ENCODE results near the gene CEBPZ. TPM values are rescaled to one million over a fixed set of nuclear protein-coding genes. Genes with fewer than 3 reads are reported as not detected.
A peak's percentile ranks its signal among the peaks of the same experiment; 100 is the strongest.

The CEBPZ gene
- total and polyA plus RNA-seq, 2 of the 13 experiments (the other 11 are each of a cell fraction or from before 2014, with no cell fraction given): 14.4 to 117 TPM

GRCh38 chr2:37196320-37197195, 34.8 kb downstream of the CEBPZ start, which contains the start of gene CEBPZOS (continued):
- TF ChIP-seq, protein P1, sequence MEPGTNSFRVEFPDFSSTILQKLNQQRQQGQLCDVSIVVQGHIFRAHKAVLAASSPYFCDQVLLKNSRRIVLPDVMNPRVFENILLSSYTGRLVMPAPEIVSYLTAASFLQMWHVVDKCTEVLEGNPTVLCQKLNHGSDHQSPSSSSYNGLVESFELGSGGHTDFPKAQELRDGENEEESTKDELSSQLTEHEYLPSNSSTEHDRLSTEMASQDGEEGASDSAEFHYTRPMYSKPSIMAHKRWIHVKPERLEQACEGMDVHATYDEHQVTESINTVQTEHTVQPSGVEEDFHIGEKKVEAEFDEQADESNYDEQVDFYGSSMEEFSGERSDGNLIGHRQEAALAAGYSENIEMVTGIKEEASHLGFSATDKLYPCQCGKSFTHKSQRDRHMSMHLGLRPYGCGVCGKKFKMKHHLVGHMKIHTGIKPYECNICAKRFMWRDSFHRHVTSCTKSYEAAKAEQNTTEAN (CRISPR knock-in tag; conservative IDR thresholded peaks at IDR 0.05): peak; percentile 83
- TF ChIP-seq ZNF230 (CRISPR knock-in tag; IDR thresholded peaks at IDR 0.05) (peak; percentile 92; the same call in 1 of the 2 replicates), ZNF749 (CRISPR knock-in tag; IDR thresholded peaks at IDR 0.05; ENCODE audit: borderline replicate concordance) (peak; percentile 88; the same call in 1 of the 2 replicates), GPN1 (CRISPR knock-in tag; IDR thresholded peaks at IDR 0.05; ENCODE audit: borderline replicate concordance) (peak; percentile 70; the same call in 1 of the 2 replicates), ZSCAN20 (CRISPR knock-in tag; IDR thresholded peaks at IDR 0.05; ENCODE audit: borderline replicate concordance) (peak; percentile 78; the same call in 1 of the 2 replicates), EZH2 (conservative IDR thresholded peaks at IDR 0.05; ENCODE audit: low read depth, low read length) (no peak), FOXC1 (CRISPR knock-in tag; IDR thresholded peaks at IDR 0.05; ENCODE audit: borderline replicate concordance) (peak; percentile 98; the same call in 1 of the 2 replicates), UBTF (CRISPR knock-in tag; IDR thresholded peaks at IDR 0.05) (peak; percentile 99), SNAI1 (CRISPR knock-in tag; IDR thresholded peaks at IDR 0.05; ENCODE audit: borderline replicate concordance) (peak; percentile 91), RELA (CRISPR knock-in tag; IDR thresholded peaks at IDR 0.05) (0 out of 2 replicates have a peak, but pooled peaks have one; percentile 26), HNF4G (IDR thresholded peaks at IDR 0.05; ENCODE audit: borderline replicate concordance, low read depth, low read length) (peak; percentile 39; the same call in 1 of the 2 replicates), HNF4G (CRISPR knock-in tag; IDR thresholded peaks at IDR 0.05; ENCODE audit: borderline replicate concordance, low read depth) (peak; percentile 45; the same call in 1 of the 2 replicates), ZNF282 (IDR thresholded peaks at IDR 0.05; ENCODE audit: partially characterized antibody) (no peak), MYPOP (CRISPR knock-in tag; IDR thresholded peaks at IDR 0.05) (peak; percentile 95), FOXJ3 (CRISPR knock-in tag; IDR thresholded peaks at IDR 0.05; ENCODE audit: borderline replicate concordance) (no peak), ETV5 (CRISPR knock-in tag; IDR thresholded peaks at IDR 0.05; ENCODE audit: borderline replicate concordance) (peak; percentile 38; the same call in 1 of the 2 replicates), MBD4 (IDR thresholded peaks at IDR 0.05; ENCODE audit: borderline replicate concordance, low read length) (no peak), ZNF552 (CRISPR knock-in tag; IDR thresholded peaks at IDR 0.05; ENCODE audit: borderline replicate concordance) (no peak), SMARCE1 (IDR thresholded peaks at IDR 0.05; ENCODE audit: borderline replicate concordance) (no peak), ZBTB2 (CRISPR knock-in tag; IDR thresholded peaks at IDR 0.05; ENCODE audit: low read depth) (no peak), STAT5B (CRISPR knock-in tag; IDR thresholded peaks at IDR 0.05) (peak; percentile 46; the same call in 1 of the 2 replicates)
- TF ChIP-seq, protein P2, sequence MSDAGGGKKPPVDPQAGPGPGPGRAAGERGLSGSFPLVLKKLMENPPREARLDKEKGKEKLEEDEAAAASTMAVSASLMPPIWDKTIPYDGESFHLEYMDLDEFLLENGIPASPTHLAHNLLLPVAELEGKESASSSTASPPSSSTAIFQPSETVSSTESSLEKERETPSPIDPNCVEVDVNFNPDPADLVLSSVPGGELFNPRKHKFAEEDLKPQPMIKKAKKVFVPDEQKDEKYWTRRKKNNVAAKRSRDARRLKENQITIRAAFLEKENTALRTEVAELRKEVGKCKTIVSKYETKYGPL (CRISPR knock-in tag; IDR thresholded peaks at IDR 0.05): no peak
